WTC11 (cell line): ENCODE results near the gene PLXDC2. TPM values are rescaled to one million over a fixed set of nuclear protein-coding genes. Genes with fewer than 3 reads are reported as not detected.

ENCODE experiments used
- ATAC-seq: fragments of 200-7000 bp; cut with Tn5 transposase; 2 replicates; pipeline ENCODE4 v1.10.0; 2021; ENCODE audit warnings: mild to moderate bottlenecking, moderate library complexity
- CTCF ChIA-PET: fragments of 300-600 bp; sonication (Branson Sonifier 250); formaldehyde crosslinking; loops from one replicate; lab custom pipeline; 2021; ENCODE audit warnings: antibody characterized with exemption; lab: Charles Lee
- POLR2A ChIA-PET: fragments of 350-600 bp; sonication (Branson Sonifier 250); formaldehyde crosslinking; loops from one replicate; lab custom pipeline; 2021; ENCODE audit warnings: antibody characterized with exemption; lab: Charles Lee
- DNase-seq: peaks from one replicate; pipeline ENCODE4 v3.0.0; 2021; ENCODE audit warnings: low spot score
- H3K27ac Mint-ChIP-seq: 2 replicates; pipeline ENCODE4 v1.8.0; 2021; ENCODE audit warnings: mixed read lengths
- H3K27me3 Mint-ChIP-seq: 2 replicates; pipeline ENCODE4 v1.8.0; 2021; ENCODE audit warnings: low read depth, mild to moderate bottlenecking, moderate library complexity, mixed read lengths
- H3K36me3 Mint-ChIP-seq: 2 replicates; pipeline ENCODE4 v1.8.0; 2021; ENCODE audit warnings: mixed read lengths
- H3K4me1 Mint-ChIP-seq: 2 replicates; pipeline ENCODE4 v1.8.0; 2022; ENCODE audit warnings: mixed read lengths
- H3K4me3 Mint-ChIP-seq: 2 replicates; pipeline ENCODE4 v1.8.0; 2021; ENCODE audit warnings: mild to moderate bottlenecking, moderate library complexity, mixed read lengths
- H3K9me3 Mint-ChIP-seq: 2 replicates; pipeline ENCODE4 v1.8.0; 2021; ENCODE audit warnings: mixed read lengths
- ETV6 ChIP-seq: sonication (generic); formaldehyde crosslinking; IDR thresholded peaks from 2 replicates; pipeline ENCODE4 v1.8.1; 2022; ENCODE audit warnings: mild to moderate bottlenecking, missing genetic modification reagents
- GABPB1 ChIP-seq: sonication (generic); formaldehyde crosslinking; IDR thresholded peaks from 2 replicates; pipeline ENCODE4 v1.8.1; 2023; ENCODE audit warnings: mild to moderate bottlenecking, missing genetic modification reagents
- KAT7 ChIP-seq: sonication (generic); formaldehyde crosslinking; IDR thresholded peaks from 2 replicates; pipeline ENCODE4 v1.8.1; 2023; ENCODE audit warnings: missing genetic modification reagents, mild to moderate bottlenecking, borderline replicate concordance
- MYBL2 ChIP-seq: sonication (generic); formaldehyde crosslinking; IDR thresholded peaks from 2 replicates; pipeline ENCODE4 v1.8.1; 2023; ENCODE audit warnings: mild to moderate bottlenecking, moderate library complexity, missing genetic modification reagents
- NFATC4 ChIP-seq: fragments of 250-450 bp; sonication (Bioruptor Pico); IDR thresholded peaks from 2 replicates; pipeline ENCODE4 v1.9.0; 2021; ENCODE audit warnings: mild to moderate bottlenecking
- RELA ChIP-seq: sonication (generic); formaldehyde crosslinking; IDR thresholded peaks from 2 replicates; pipeline ENCODE4 v1.8.1; 2022; ENCODE audit warnings: missing genetic modification reagents, mild to moderate bottlenecking, borderline replicate concordance
- ZNF138 ChIP-seq: sonication (generic); formaldehyde crosslinking; conservative IDR thresholded peaks from 2 replicates; pipeline ENCODE4 v1.8.1; 2022; ENCODE audit warnings: mild to moderate bottlenecking, moderate library complexity, missing genetic modification reagents
- total RNA-seq: library from RNA; stranded (reverse); gene quantifications from 3 replicates; pipeline ENCODE4 v1.2.3, GENCODE V29; 2021
- TF ChIP-seq, protein P1 (sequence below): sonication (generic); formaldehyde crosslinking; IDR thresholded peaks from 2 replicates; pipeline ENCODE4 v1.8.0; 2022; ENCODE audit warnings: missing genetic modification reagents
- TF ChIP-seq, protein P2 (sequence below): sonication (generic); formaldehyde crosslinking; IDR thresholded peaks from 2 replicates; pipeline ENCODE4 v1.8.1; 2023; ENCODE audit warnings: mild to moderate bottlenecking, missing genetic modification reagents
- TF ChIP-seq, protein P3 (sequence below): sonication (generic); formaldehyde crosslinking; IDR thresholded peaks from 2 replicates; pipeline ENCODE4 v1.8.1; 2023; ENCODE audit warnings: mild to moderate bottlenecking, missing genetic modification reagents
- TF ChIP-seq, protein P4 (sequence below): sonication (generic); formaldehyde crosslinking; IDR thresholded peaks from 2 replicates; pipeline ENCODE4 v1.8.0; 2023; ENCODE audit warnings: mild to moderate bottlenecking, missing genetic modification reagents
- TF ChIP-seq, protein P5 (sequence below): fragments of 250-450 bp; sonication (Bioruptor Pico); IDR thresholded peaks from 2 replicates; pipeline ENCODE4 v1.8.0; 2021; ENCODE audit warnings: mild to moderate bottlenecking
- TF ChIP-seq, protein P6 (sequence below): sonication (generic); formaldehyde crosslinking; IDR thresholded peaks from 2 replicates; pipeline ENCODE4 v1.8.0; 2023; ENCODE audit warnings: missing genetic modification reagents
- TF ChIP-seq, protein P7 (sequence below): sonication (generic); formaldehyde crosslinking; IDR thresholded peaks from 2 replicates; pipeline ENCODE4 v1.8.1; 2023; ENCODE audit warnings: mild to moderate bottlenecking, moderate library complexity, missing genetic modification reagents

Gene PLXDC2
- total RNA-seq, 1 experiment from 2014 or later: 31.7 TPM

DNA sequence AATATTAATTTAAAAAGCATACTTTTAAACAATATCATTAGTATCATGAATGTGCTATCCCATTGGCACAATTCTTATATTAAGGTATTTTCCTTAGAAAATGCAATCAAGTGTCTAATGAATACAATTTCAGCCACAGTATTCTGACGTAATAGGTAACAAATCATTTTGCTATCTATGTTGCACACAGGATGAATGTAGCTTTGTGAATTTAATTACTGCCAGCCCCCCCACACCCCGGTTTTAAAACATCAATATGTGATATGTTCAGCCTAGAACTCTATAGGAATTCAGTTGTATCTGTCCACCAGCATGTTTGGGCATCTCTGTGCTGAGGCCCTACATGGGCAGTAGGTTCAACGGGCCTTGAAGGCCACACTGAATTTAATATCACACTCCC, 274.6 kb downstream of the PLXDC2 start (continued):
- TF ChIP-seq, protein P1, sequence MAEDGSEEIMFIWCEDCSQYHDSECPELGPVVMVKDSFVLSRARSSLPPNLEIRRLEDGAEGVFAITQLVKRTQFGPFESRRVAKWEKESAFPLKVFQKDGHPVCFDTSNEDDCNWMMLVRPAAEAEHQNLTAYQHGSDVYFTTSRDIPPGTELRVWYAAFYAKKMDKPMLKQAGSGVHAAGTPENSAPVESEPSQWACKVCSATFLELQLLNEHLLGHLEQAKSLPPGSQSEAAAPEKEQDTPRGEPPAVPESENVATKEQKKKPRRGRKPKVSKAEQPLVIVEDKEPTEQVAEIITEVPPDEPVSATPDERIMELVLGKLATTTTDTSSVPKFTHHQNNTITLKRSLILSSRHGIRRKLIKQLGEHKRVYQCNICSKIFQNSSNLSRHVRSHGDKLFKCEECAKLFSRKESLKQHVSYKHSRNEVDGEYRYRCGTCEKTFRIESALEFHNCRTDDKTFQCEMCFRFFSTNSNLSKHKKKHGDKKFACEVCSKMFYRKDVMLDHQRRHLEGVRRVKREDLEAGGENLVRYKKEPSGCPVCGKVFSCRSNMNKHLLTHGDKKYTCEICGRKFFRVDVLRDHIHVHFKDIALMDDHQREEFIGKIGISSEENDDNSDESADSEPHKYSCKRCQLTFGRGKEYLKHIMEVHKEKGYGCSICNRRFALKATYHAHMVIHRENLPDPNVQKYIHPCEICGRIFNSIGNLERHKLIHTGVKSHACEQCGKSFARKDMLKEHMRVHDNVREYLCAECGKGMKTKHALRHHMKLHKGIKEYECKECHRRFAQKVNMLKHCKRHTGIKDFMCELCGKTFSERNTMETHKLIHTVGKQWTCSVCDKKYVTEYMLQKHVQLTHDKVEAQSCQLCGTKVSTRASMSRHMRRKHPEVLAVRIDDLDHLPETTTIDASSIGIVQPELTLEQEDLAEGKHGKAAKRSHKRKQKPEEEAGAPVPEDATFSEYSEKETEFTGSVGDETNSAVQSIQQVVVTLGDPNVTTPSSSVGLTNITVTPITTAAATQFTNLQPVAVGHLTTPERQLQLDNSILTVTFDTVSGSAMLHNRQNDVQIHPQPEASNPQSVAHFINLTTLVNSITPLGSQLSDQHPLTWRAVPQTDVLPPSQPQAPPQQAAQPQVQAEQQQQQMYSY (CRISPR knock-in tag): no peak
- no peak for TF ChIP-seq MYBL2
- TF ChIP-seq, protein P2, sequence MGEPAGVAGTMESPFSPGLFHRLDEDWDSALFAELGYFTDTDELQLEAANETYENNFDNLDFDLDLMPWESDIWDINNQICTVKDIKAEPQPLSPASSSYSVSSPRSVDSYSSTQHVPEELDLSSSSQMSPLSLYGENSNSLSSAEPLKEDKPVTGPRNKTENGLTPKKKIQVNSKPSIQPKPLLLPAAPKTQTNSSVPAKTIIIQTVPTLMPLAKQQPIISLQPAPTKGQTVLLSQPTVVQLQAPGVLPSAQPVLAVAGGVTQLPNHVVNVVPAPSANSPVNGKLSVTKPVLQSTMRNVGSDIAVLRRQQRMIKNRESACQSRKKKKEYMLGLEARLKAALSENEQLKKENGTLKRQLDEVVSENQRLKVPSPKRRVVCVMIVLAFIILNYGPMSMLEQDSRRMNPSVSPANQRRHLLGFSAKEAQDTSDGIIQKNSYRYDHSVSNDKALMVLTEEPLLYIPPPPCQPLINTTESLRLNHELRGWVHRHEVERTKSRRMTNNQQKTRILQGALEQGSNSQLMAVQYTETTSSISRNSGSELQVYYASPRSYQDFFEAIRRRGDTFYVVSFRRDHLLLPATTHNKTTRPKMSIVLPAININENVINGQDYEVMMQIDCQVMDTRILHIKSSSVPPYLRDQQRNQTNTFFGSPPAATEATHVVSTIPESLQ (CRISPR knock-in tag): no peak

DNA sequence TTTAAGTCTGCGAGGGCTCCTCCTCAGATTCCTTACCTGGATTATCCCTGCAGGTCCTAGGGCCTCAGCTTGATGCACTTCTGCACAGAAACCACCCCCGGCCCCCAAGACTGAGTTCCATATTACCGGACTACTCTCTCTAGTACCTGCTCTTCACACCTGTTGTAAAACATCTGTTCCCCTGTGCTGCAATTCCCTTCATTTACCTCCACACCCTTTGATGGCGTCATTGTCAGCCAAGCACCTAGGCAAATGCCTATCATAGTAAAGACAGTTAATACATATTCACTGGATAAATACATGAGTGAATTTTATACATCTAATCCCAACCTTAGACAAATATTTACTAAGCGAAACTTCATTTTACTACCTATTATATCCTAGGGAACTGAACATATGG, 275.5 kb downstream of the PLXDC2 start:
- Mint-ChIP-seq H3K27ac (no peak overlapping the region), H3K27me3 (no peaks in the 10 kb centered on the region), H3K4me1 (peaks cover 14% of the 10 kb centered on the region), H3K4me3 (no peak overlapping the region), H3K9me3 (peaks cover 7% of the 10 kb centered on the region), H3K36me3 (peaks cover 10% of the 10 kb centered on the region)
- no peak for DNase-seq
- ChIA-PET POLR2A (no interaction called here), CTCF (no interaction called here)
- no peak for TF ChIP-seq NFATC4 (CRISPR knock-in tag)
- TF ChIP-seq, protein P3, sequence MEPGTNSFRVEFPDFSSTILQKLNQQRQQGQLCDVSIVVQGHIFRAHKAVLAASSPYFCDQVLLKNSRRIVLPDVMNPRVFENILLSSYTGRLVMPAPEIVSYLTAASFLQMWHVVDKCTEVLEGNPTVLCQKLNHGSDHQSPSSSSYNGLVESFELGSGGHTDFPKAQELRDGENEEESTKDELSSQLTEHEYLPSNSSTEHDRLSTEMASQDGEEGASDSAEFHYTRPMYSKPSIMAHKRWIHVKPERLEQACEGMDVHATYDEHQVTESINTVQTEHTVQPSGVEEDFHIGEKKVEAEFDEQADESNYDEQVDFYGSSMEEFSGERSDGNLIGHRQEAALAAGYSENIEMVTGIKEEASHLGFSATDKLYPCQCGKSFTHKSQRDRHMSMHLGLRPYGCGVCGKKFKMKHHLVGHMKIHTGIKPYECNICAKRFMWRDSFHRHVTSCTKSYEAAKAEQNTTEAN (CRISPR knock-in tag): no peak
- TF ChIP-seq, protein P4, sequence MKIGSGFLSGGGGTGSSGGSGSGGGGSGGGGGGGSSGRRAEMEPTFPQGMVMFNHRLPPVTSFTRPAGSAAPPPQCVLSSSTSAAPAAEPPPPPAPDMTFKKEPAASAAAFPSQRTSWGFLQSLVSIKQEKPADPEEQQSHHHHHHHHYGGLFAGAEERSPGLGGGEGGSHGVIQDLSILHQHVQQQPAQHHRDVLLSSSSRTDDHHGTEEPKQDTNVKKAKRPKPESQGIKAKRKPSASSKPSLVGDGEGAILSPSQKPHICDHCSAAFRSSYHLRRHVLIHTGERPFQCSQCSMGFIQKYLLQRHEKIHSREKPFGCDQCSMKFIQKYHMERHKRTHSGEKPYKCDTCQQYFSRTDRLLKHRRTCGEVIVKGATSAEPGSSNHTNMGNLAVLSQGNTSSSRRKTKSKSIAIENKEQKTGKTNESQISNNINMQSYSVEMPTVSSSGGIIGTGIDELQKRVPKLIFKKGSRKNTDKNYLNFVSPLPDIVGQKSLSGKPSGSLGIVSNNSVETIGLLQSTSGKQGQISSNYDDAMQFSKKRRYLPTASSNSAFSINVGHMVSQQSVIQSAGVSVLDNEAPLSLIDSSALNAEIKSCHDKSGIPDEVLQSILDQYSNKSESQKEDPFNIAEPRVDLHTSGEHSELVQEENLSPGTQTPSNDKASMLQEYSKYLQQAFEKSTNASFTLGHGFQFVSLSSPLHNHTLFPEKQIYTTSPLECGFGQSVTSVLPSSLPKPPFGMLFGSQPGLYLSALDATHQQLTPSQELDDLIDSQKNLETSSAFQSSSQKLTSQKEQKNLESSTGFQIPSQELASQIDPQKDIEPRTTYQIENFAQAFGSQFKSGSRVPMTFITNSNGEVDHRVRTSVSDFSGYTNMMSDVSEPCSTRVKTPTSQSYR (CRISPR knock-in tag): no peak
- TF ChIP-seq ZNF138 (CRISPR knock-in tag): no peak
- no peak for TF ChIP-seq RELA
- TF ChIP-seq, protein P5, sequence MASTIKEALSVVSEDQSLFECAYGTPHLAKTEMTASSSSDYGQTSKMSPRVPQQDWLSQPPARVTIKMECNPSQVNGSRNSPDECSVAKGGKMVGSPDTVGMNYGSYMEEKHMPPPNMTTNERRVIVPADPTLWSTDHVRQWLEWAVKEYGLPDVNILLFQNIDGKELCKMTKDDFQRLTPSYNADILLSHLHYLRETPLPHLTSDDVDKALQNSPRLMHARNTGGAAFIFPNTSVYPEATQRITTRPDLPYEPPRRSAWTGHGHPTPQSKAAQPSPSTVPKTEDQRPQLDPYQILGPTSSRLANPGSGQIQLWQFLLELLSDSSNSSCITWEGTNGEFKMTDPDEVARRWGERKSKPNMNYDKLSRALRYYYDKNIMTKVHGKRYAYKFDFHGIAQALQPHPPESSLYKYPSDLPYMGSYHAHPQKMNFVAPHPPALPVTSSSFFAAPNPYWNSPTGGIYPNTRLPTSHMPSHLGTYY: no peak
- TF ChIP-seq, protein P6, sequence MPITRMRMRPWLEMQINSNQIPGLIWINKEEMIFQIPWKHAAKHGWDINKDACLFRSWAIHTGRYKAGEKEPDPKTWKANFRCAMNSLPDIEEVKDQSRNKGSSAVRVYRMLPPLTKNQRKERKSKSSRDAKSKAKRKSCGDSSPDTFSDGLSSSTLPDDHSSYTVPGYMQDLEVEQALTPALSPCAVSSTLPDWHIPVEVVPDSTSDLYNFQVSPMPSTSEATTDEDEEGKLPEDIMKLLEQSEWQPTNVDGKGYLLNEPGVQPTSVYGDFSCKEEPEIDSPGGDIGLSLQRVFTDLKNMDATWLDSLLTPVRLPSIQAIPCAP: no peak
- no peak for TF ChIP-seq ETV6 (CRISPR knock-in tag)
- TF ChIP-seq, protein P7, sequence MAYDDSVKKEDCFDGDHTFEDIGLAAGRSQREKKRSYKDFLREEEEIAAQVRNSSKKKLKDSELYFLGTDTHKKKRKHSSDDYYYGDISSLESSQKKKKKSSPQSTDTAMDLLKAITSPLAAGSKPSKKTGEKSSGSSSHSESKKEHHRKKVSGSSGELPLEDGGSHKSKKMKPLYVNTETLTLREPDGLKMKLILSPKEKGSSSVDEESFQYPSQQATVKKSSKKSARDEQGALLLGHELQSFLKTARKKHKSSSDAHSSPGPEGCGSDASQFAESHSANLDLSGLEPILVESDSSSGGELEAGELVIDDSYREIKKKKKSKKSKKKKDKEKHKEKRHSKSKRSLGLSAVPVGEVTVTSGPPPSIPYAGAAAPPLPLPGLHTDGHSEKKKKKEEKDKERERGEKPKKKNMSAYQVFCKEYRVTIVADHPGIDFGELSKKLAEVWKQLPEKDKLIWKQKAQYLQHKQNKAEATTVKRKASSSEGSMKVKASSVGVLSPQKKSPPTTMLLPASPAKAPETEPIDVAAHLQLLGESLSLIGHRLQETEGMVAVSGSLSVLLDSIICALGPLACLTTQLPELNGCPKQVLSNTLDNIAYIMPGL (CRISPR knock-in tag): no peak
- no peak for TF ChIP-seq GABPB1 (CRISPR knock-in tag)
- no peak for TF ChIP-seq KAT7
- ATAC-seq: no peak
